ENCODE data around the gene DUSP16.

The DUSP16 gene

DNA sequence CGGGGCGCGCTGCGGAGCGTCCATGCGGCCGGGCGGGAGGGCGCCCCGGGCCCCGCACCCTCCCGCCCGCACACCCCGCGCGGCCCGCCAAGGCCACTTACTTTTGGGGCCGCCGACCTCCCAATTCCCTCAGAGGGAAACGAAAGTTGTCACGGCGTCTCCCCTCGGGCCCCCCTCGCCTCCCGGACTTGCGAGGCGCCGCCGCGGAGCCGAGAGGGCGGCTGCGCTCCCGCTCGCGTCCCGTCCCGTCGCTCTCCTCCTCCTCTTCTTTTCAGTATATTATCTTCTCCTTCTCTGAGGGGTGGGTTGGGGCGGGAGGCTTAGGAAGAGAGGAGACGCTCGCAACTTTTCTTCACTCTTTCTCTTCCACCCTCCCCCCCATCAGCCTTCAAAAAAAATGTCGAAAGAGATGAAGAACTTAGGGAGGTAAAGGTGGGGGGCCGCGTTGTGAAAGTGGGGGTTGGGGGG, 613 bp downstream of the DUSP16 start:
- no peak for DNase-seq (ENCODE audit: low spot score)
- TF ChIP-seq, protein P1, sequence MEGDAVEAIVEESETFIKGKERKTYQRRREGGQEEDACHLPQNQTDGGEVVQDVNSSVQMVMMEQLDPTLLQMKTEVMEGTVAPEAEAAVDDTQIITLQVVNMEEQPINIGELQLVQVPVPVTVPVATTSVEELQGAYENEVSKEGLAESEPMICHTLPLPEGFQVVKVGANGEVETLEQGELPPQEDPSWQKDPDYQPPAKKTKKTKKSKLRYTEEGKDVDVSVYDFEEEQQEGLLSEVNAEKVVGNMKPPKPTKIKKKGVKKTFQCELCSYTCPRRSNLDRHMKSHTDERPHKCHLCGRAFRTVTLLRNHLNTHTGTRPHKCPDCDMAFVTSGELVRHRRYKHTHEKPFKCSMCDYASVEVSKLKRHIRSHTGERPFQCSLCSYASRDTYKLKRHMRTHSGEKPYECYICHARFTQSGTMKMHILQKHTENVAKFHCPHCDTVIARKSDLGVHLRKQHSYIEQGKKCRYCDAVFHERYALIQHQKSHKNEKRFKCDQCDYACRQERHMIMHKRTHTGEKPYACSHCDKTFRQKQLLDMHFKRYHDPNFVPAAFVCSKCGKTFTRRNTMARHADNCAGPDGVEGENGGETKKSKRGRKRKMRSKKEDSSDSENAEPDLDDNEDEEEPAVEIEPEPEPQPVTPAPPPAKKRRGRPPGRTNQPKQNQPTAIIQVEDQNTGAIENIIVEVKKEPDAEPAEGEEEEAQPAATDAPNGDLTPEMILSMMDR (IDR thresholded peaks at IDR 0.05), result no peak
- Histone ChIP-seq H3K4me3 (peak overlapping the region; percentile 97), H3K27ac (peak overlapping the region; percentile 97 to 100)

GRCh38 chr12:12561371-12562015, 1.2 kb downstream of the DUSP16 start:
- TF ChIP-seq, protein P1 (IDR thresholded peaks at IDR 0.05), result no peak

GRCh38 chr12:12560587-12561370, 1.9 kb downstream of the DUSP16 start:
- DNase-seq (ENCODE audit: low spot score), result no peak
- peak overlapping the region; percentile 97 to 100 for H3K27ac ChIP-seq
- peak overlapping the region; percentile 97 for H3K4me3 ChIP-seq
- TF ChIP-seq, protein P1 (IDR thresholded peaks at IDR 0.05), result no peak

More at GRCh38 chr12:12561371-12562015, 1.2 kb downstream of the DUSP16 start:
- peak; percentile 88 for DNase-seq (ENCODE audit: low spot score)
- Histone ChIP-seq H3K27ac (peak overlapping the region; percentile 97 to 100), H3K4me3 (peak overlapping the region; percentile 97)

DNA sequence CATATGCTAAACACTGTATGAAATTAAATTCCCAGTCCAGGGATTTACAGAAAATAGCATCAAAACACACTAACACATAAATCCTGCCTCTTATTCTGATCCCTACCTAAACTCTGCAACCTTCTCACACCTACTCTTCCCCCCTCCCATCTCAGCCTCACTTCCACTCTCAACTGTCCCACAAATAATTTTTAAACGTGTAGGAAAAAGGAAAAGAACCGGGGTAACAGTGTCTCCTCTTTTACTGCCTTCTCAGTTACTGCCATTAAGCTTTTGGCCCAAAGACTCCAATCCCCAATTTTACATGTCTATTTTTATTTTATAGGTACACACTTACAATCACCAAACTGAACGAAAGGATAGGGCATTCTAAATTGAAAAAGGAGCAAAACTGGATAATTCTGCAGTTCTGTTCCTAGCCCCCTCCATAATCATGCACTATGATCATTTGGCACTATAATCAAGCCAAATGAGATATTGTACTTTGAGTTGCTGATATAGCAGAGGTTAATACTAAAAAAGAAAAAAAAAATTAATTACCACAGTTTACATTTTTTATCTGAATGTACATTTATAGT, 2.9 kb downstream of the DUSP16 start:
- H3K27ac ChIP-seq, result no peak overlapping the region
- H3K4me3 ChIP-seq, result no peak overlapping the region
- DNase-seq (ENCODE audit: low spot score), result no peak
- TF ChIP-seq, protein P1 (IDR thresholded peaks at IDR 0.05), result no peak

DNA sequence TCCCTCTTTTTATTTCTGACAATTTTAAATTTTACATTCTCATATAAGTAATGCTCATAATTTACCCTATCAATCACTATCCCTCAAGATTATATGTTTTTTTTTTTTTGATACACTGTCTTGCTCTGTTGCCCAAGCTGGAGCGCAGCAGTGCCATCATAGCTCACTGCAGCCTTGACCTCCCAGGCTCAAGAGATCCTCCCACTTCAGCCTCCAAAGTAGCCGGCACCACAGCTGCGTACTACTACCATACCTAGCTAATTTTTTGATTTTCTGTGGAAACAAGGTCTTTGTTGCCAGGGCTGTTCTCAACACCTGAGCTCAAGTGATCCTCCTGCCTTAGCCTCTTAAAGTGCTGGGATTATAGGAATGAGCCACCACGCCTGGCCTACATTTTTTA, 4.4 kb downstream of the DUSP16 start:
- no peak for DNase-seq (ENCODE audit: low spot score)
- no peak overlapping the region for H3K27ac ChIP-seq
- H3K4me3 ChIP-seq, result no peak overlapping the region
- TF ChIP-seq, protein P1 (IDR thresholded peaks at IDR 0.05), result no peak

DNA sequence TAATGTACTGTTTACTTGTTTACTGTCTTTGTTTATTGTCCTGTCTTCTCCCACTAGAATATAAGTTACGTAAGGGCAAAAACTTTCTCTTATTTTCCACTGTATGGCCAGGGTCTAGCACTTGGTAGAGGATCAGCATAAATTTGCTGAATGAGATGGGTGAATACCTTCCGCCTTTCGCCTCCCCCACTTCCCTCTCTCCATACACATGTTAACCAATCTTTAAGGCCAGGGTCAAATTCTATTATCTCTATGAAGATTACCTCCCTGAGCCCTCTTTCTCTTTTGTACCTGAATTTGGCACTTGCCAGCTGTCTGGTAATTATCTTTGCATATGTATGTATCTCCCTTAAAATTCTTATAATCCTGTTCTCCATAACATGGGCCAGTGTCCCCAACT, 4.9 kb downstream of the DUSP16 start:
- no peak for DNase-seq (ENCODE audit: low spot score)
- no peak overlapping the region for H3K27ac ChIP-seq
- H3K4me3 ChIP-seq, result no peak overlapping the region
- TF ChIP-seq, protein P1 (IDR thresholded peaks at IDR 0.05), result no peak
